ENCODE data around the gene GPX4. TPM values are rescaled to one million over a fixed set of nuclear protein-coding genes. Genes with fewer than 3 reads are reported as not detected.

The GPX4 gene
- total and polyA plus RNA-seq, 2 of the 13 experiments (the other 11 are each of a cell fraction or from before 2014, with no cell fraction given), result 535 to 613 TPM

GRCh38 chr19:1139126-1139525 is 35.3 kb downstream of the GPX4 start:
- peaks cover 6 to 9% of the 10 kb centered on the region in 2 experiments; a peak in 4 of 5 replicates for H3K36me3 ChIP-seq (replicated peaks in 1 of 2; ENCODE audit: control insufficient read depth in 1 of 2, insufficient read depth in 2 of 2, low read length in 2 of 2)
- peaks cover 2% of the 10 kb centered on the region for H3K79me2 ChIP-seq (ENCODE audit: insufficient read depth, low read length)
- no peak for ATAC-seq
- no peak overlapping the region for H3K9ac ChIP-seq (ENCODE audit: insufficient read depth, low read depth, low read length)
- 96% methylated on average over 11 of the region's 15 CpGs for WGBS (ENCODE audit: low lambda C conversion rate)
- no peak for FAIRE-seq
- no peak overlapping the region for H2AFZ ChIP-seq (ENCODE audit: low read length)
- in situ Hi-C loops (cut with HindIII; ENCODE audit: extremely low pct_ligation_motif_present, low pct_unique_long_range_greater_than_20kb), result no loop called here
- CTCF ChIA-PET (ENCODE audit: low intra/inter-chr PET ratio, low total read pairs), result no interaction called here
- DNase-seq (ENCODE audit: low spot score), result no peak
- H3K4me2 ChIP-seq (ENCODE audit: low read depth, low read length), result no peak overlapping the region
- TF ChIP-seq KLF16 (CRISPR knock-in tag; IDR thresholded peaks at IDR 0.05) (no peak), GZF1 (CRISPR knock-in tag; IDR thresholded peaks at IDR 0.05) (no peak), ZNF256 (CRISPR knock-in tag; conservative IDR thresholded peaks at IDR 0.05) (no peak), ZNF232 (CRISPR knock-in tag; IDR thresholded peaks at IDR 0.05; ENCODE audit: borderline replicate concordance) (no peak), ZNF747 (CRISPR knock-in tag; IDR thresholded peaks at IDR 0.05; ENCODE audit: borderline replicate concordance) (no peak)
- no peak overlapping the region for H3K4me3 ChIP-seq (replicated peaks in 1 of 3; ENCODE audit: insufficient read depth in 1 of 3, low read depth in 2 of 3, low read length in 3 of 3)
- H3K9me3 ChIP-seq (ENCODE audit: low read length), result no peaks in the 10 kb centered on the region
- POLR2A ChIA-PET, result no interaction called here
- intact Hi-C loops (cut with micrococcal nuclease; ENCODE audit: unreplicated experiment), result no loop called here
- BruUV-seq (replicated peaks), result no TSS peak
- H3K4me1 ChIP-seq (ENCODE audit: insufficient read depth, low read length), result peaks cover 9% of the 10 kb centered on the region; the same call in 1 of the 2 replicates
- no peaks in the 10 kb centered on the region for H4K20me1 ChIP-seq (ENCODE audit: insufficient read depth, low read length)
- H3K27ac ChIP-seq (ENCODE audit: extremely low read length, insufficient read depth, low read length), result no peak overlapping the region
- no peaks in the 10 kb centered on the region for H3K27me3 ChIP-seq (ENCODE audit: control insufficient read depth in 1 of 2, insufficient read depth in 2 of 2, low read length in 2 of 2)

GRCh38 chr19:1140272-1141027 is 36.7 kb downstream of the GPX4 start:
- Histone ChIP-seq H3K4me2 (ENCODE audit: low read depth, low read length) (no peak overlapping the region), H3K79me2 (ENCODE audit: insufficient read depth, low read length) (no peaks in the 10 kb centered on the region), H3K9me3 (ENCODE audit: low read length) (no peaks in the 10 kb centered on the region), H3K27me3 (ENCODE audit: control insufficient read depth in 1 of 2, insufficient read depth in 2 of 2, low read length in 2 of 2) (no peaks in the 10 kb centered on the region), H3K27ac (ENCODE audit: extremely low read length, insufficient read depth, low read length) (no peak overlapping the region), H3K9ac (ENCODE audit: insufficient read depth, low read depth, low read length) (no peak overlapping the region), H3K36me3 (replicated peaks in 1 of 2; ENCODE audit: control insufficient read depth in 1 of 2, insufficient read depth in 2 of 2, low read length in 2 of 2) (peaks cover 6% of the 10 kb centered on the region in 2 experiments; a peak in 4 of 5 replicates), H3K4me1 (ENCODE audit: insufficient read depth, low read length) (peaks cover 9% of the 10 kb centered on the region; the same call in 1 of the 2 replicates), H4K20me1 (ENCODE audit: insufficient read depth, low read length) (no peaks in the 10 kb centered on the region), H3K4me3 (replicated peaks in 1 of 3; ENCODE audit: insufficient read depth in 1 of 3, low read depth in 2 of 3, low read length in 3 of 3) (no peak overlapping the region), H2AFZ (ENCODE audit: low read length) (no peak overlapping the region)
- TF ChIP-seq AKAP8 (CRISPR knock-in tag; IDR thresholded peaks at IDR 0.05) (no peak), STAT5B (CRISPR knock-in tag; IDR thresholded peaks at IDR 0.05) (no peak), PLSCR1 (CRISPR knock-in tag; IDR thresholded peaks at IDR 0.05; ENCODE audit: borderline replicate concordance) (no peak), UBTF (CRISPR knock-in tag; IDR thresholded peaks at IDR 0.05) (no peak), STAG1 (CRISPR knock-in tag; IDR thresholded peaks at IDR 0.05) (no peak), PCBP1 (IDR thresholded peaks at IDR 0.05; ENCODE audit: borderline replicate concordance, low read depth, low read length) (no peak)
- DNase-seq (ENCODE audit: low spot score) (no peak), ATAC-seq (no peak), FAIRE-seq (no peak)
- BruUV-seq (replicated peaks), result no TSS peak
- POLR2A ChIA-PET, result no interaction called here
- intact Hi-C loops (cut with micrococcal nuclease; ENCODE audit: unreplicated experiment) (no loop called here), in situ Hi-C loops (cut with HindIII; ENCODE audit: extremely low pct_ligation_motif_present, low pct_unique_long_range_greater_than_20kb) (no loop called here)
- WGBS (ENCODE audit: low lambda C conversion rate), result 98% methylated on average over 34 of the region's 39 CpGs
- CTCF ChIA-PET (ENCODE audit: low intra/inter-chr PET ratio, low total read pairs), result no interaction called here
